ENCODE results near the gene RCE1.

GRCh38 chr11:66823700-66824099 is 19.5 kb upstream of the RCE1 start:
- TF ChIP-seq POLR2AphosphoS5 (IDR thresholded peaks at IDR 0.05) (no peak), POLR2A (IDR thresholded peaks at IDR 0.05) (no peak), CTCF (IDR thresholded peaks at IDR 0.05 in 8 of 11, conservative IDR thresholded peaks at IDR 0.05 in 3 of 11) (no peak)

All from spleen (tissue), 7 donors.